ENCODE data around the gene PMM1.

DNA sequence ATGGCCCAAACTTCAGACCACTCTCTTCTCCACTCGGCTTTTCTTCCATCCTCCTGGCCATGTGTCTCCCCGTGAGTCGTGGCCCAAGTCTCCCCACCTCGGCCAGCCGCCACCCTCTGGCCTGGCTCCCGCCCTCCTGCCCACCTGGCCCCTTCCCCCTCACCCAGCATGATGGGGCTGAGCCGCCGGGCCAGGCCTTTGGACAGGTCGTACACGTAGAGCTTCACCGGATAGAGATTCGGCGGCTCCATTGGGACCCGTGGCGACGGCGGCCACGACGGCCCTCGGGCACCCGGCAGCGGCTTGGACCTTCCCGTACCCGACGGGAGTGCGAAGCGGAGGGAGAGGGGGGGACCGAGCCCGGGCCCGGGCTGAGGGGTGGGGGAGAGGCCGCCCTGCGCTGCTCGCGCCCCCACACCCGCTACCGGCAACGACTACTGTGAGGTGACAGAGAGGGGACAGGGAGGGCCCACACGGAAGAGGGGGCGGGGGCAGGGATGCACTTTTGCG, 31.0 kb upstream of the PMM1 start, which contains the start of gene DESI1:
- TF ChIP-seq, protein P1, sequence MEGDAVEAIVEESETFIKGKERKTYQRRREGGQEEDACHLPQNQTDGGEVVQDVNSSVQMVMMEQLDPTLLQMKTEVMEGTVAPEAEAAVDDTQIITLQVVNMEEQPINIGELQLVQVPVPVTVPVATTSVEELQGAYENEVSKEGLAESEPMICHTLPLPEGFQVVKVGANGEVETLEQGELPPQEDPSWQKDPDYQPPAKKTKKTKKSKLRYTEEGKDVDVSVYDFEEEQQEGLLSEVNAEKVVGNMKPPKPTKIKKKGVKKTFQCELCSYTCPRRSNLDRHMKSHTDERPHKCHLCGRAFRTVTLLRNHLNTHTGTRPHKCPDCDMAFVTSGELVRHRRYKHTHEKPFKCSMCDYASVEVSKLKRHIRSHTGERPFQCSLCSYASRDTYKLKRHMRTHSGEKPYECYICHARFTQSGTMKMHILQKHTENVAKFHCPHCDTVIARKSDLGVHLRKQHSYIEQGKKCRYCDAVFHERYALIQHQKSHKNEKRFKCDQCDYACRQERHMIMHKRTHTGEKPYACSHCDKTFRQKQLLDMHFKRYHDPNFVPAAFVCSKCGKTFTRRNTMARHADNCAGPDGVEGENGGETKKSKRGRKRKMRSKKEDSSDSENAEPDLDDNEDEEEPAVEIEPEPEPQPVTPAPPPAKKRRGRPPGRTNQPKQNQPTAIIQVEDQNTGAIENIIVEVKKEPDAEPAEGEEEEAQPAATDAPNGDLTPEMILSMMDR (IDR thresholded peaks at IDR 0.05; ENCODE audit: insufficient read depth, low read length, poor library complexity, severe bottlenecking), result no peak
- TF ChIP-seq EZH2phosphoT487 (conservative IDR thresholded peaks at IDR 0.05; ENCODE audit: low read length), result no peak

Data from SU-DHL-6 (cell line).